ENCODE results near the gene ANKRD62.

Gene ANKRD62

DNA sequence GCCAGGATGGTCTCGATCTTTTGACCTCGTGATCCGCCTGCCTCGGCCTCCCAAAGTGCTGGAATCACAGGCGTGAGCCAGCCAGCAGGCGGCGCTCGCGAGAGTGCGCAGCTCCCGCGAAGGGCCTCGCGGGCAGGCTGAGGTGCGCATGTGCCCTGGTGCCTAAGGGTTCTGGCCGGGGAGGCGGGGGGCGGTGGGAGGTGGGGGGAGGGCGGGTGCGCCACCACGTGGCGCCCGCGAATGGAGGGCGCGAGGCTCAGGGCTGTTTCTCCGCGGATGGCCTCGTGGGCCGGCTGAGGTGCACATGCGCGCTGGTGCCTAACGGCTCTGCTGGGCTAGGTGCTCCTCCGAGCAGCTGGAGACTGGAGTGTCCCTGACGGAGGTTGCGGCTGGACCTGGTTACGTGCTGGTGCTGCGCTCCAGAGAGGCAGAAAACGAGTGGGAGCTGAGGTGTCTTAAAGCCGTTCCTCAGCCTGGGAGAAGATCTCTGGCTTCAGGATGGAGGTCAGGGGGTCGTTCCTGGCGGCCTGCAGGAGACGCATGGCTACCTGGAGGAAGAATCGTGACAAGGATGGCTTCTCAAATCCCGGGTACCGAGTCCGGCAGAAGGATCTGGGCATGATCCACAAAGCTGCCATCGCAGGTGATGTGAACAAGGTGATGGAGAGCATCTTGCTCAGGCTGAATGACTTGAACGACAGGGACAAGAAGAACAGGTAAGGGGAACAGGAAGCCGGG lies at the start of gene ANKRD62:
Gene ANKRD62, plus strand, starts transcription at position 324 of the 738 bp plus-strand sequence. Its CDS starts 175 bp downstream, at position 499.
- DNase-seq, result no peak

DNA sequence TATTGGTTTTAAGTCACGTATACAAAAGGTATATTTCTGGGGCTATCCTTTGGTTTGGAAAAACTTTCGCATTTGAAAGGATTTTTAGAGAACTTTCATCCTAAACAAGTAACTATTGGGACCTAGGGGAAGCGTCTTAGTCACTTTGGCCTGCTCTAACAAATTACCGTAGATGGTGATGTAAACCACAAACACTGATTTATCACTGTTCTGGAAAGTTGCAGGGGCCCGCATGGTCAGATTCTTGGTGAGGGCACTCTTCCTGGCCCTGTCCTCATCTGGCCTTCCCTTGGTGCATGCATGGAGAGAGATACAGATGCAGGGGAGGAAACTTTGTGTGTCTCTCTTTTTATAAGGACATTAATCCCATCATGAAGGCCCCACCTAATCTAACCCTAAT lies 49.1 kb upstream of the ANKRD62 start:
- DNase-seq, result no peak

DNA sequence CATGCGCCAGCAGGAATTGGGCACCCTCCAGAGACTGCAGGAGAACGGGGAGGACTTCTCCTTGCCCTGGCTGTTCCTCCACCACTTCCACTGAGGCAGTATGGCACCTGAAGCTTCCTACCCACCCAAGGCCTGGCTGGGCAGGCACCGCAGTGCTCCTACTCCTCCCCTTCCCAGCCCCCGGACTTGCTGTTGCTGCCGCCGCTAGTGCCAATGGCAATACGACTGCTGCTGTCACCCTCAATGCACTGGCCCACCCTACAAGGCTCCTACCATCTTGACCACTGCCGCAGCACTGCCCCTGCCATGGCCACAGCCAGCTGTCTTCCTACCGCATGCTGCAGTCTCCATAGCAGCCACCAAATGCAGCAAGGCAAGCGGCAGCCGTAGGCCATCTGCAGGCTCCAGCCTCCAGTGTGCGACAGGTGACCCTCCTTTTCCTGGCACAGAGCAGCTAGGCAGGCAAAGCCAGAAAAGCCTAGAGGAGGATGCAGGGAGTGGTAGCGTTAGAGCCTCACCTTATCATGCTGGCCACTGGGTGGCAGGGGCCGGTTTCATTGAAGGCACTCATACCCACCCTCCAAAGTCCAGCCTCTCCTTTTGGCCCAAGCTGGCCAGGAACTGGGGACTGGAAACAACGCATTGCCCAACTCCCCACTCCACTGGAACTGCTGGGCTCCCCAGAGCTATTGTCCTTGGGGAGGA lies 47.4 kb upstream of the ANKRD62 start:
- DNase-seq, result no peak

DNA sequence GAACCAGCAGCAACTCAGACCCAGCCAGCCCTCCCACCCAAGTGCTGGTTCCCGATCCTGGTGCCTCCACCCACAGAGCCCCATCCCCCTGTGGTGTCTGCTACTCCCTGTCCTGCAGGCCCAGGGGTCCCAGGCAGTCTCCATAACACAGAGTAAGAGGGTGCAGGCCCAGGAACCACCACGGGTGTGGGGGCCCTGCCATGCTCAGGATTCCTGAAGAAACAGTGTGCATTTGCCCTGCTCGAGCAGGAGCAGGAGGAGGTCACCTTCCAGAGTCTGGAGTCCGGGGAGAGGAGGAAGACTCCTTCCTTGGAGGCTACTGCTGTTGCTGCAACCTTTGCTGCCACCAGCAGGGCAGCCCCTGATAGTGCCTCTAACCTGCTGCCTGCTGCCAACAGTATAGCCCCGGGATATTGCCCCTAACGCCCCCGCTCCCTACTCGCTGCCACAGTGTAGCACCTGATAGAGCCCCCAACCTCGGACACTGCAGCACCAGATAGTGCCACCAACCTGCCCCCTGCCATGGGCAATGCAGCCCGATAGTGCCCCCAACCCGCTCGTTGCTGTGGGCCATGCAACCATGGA lies 46.8 kb upstream of the ANKRD62 start:
- no peak for DNase-seq

DNA sequence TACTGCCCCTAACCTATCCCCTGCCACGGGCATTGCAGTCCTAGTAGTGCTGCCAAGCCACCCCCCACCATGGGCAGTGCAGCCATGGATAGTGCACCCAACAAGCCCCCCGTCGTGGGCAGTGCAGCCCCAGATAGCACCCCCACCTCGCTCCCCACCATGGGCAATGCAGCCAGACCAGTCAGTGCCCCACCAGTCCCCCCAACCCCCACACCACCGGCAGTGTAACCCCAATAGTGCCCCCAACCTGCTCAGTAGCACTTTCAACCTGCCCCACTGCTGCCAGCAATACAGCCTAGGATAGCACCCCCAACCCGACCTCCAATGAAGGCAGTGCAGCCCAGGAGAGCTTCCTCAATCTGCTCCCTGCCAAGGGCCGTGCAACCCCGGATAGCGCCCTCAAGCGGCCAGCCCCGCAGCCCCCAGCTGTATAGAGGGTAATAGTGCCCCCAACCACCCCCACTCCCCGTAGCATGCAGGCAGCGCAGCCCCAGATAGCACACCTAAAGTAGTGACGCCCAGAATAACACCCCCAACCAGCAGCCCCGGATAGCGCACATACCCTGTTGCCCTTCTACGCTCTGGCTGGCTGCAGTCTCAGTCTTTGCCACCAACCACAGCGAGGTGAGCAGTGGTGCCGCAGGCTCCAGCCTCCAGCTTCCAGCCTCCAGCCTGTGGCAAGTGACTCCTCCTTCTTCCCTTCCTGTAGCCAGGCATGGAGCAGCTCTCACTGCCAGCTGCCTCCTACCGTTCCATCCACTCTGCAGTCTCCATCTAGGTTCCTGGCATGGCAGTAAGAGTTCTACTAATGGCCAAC lies 45.4 kb upstream of the ANKRD62 start:
- no peak for DNase-seq

DNA sequence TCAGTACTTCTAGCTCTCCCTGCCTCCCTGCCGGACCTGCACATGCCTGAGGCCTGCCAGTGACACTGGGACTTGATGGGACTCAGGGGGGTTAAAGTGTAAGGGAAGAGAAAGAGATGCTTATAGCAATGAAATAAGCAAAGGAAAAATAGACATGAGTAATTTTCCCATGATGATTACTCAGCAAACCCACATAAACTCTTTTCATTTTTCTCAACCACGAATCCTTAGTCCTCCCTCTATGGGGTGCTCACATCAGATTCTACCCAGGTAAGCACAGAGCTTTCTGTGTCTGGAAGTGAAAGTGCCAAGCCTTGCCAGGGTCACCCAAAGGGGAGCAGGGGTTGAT lies 44.8 kb upstream of the ANKRD62 start:
- DNase-seq, result no peak

DNA sequence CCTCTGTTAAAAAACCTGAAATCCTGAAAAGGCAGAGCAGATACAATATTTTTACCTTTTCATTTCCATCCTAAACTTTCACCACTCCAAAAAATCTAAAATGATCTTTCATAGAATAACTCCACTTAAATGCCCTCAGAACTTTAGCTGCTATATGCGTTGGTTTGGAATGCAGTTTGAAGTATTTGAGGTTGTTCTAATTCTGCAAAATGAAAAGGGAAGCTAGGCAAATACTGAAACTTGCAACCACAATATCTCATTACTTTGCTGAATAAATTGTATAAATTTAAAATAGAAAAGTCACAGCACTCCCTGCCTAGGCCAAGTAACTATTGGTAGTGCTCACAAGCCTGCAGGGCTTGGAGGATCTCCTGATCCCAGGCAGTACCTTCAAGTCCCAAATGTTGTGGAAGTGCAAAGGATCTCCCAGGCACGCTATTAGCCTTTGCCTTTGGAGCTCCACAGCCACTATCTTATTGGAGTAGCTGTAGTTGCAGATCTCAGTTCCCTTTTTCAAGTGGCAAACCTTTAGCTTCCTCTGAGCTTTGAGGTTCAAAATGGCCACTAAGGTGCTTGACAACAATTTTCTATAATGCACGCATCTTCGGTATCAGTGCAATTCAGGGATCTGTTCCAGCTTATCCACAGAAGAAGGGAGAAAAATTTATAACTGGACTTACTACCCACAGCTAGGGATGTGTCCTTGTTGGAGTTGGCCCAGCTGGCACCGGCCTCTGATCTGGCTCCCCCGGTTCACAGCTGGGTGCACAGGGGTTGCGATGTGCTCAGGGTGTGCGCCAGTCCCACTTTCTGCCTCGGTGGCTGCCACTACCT lies 43.4 kb upstream of the ANKRD62 start:
- DNase-seq, result no peak

DNA sequence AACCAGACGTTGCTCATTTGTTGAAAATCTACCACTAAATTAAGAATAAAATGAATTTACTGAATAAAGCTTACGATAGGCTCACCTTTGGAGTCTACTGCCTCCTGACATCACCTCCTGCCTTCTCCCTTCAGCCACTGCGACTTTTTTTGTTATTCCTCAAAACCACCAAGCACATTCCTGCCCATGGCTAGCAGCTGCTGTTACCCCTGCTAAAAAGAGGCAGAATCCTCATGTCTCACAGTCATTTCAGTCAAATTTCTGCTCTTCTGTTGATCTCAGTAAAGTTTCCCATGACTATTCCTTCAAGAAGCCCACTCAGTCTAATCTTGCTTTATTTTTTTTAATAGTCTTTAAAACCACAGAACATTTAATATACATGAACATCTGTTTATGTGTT lies 40.8 kb upstream of the ANKRD62 start:
- DNase-seq, result no peak

DNA sequence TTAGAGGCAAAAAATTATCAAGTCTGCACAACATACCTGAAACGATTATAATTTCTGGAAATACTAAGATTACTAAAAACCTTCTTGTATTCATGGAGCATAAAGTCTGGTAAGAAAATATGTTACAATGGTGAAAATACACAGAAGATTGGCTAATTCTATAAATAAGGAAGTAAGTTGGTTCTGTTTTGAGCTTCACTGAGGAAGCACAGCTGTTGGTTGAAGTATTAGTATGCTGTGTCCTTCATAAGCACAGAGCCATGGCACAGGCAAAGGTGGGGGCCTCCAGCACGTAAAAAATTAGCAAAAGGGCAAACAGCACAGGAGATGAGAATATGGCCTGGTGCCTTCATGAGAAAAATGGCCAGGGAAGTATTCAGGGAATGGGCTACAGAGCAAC lies 40.4 kb upstream of the ANKRD62 start:
- no peak for DNase-seq

DNA sequence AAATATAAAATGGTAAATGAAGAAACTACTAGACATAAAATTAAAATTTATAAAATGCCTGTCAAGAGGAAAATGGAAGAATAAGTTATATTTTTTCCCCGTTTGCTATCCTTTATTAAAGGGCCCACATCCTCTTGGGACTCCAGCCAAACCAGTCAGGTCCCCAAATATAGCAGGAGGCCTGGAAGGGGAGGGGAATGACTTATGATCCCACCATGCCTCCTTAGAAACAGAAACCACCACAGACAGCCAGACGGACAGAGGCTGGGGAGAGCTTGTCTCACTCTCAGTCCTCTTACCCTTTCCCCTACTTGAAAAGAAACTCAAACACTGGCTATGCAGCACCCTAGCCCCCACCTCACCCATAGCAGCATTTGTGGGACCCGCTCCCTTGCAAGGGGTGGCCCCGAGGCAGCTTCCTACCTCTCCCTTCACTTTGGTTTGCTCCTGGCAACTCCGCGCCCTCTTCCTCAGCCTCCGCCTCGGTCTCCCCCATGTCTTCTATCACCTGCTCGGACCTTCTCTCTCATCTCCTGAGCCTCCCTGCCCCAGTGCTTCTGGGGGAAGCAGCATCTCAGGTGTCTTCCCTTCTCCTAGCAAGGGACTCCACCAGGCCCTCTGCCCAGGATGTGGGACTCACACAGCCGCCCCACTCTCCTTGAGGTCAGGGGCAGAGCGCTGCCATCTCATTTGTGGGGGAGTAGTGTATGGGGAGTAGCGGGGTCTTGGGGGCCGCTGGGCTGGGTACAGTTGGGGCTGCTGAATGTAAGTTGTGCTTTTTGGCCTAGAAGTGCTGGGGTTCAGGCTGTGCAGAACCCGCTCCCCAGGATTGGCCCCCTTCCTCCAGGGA lies 37.4 kb upstream of the ANKRD62 start:
- no peak for DNase-seq

DNA sequence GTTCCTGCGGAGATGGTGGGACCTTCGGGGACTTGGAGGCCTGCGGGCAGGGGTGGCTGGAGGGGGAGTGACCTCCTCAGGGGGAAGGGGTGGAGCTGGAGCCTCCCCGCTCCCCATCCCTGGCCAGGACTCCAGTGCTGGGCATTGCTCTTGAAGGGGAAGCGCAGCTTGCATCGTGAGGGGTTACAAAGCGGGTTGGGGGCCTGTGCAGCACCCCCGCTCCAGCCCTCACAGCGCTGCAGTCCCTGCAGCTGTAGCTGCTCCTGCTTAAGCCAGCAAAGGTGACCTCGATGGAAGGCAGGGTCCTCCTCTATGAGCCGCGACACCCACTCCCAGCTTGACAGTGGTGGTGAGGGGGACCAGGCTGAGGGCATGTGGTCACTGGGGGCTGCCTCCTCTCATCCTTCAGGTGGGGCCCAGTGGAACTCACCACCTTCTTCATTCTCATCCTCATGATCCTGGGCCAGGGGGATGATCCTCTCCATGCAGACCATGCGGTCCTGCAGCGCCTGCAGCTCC lies 36.7 kb upstream of the ANKRD62 start:
- DNase-seq, result no peak

DNA sequence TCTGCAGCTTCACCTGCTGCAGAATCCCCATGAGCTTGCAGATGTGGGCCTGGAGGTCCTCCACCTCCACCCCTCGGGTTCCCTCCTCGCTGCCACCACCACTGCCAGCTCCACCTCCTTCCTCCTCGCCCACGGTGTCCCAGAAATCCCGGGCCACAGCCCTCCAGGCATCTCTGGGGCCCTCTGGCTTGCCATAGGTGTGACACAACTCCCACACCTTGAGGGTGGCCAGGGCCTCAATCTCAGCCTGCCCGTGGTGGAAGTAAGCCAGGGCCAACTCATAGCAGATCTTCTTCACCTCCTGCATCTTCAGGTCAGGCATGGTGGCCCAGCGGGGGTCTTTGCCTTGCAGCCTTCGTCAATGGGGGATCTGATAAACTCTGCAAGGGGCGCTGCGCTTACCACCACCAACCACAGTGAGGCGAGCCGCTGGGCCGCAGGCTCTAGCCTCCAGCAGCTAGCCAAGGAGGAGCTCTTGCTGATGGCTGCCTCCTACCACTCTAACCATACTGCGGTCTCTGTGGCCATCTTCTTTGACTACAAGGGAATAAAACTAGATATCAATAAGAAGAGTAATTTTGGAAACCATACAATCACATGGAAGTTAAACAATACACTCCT lies 36.1 kb upstream of the ANKRD62 start:
- DNase-seq, result no peak

DNA sequence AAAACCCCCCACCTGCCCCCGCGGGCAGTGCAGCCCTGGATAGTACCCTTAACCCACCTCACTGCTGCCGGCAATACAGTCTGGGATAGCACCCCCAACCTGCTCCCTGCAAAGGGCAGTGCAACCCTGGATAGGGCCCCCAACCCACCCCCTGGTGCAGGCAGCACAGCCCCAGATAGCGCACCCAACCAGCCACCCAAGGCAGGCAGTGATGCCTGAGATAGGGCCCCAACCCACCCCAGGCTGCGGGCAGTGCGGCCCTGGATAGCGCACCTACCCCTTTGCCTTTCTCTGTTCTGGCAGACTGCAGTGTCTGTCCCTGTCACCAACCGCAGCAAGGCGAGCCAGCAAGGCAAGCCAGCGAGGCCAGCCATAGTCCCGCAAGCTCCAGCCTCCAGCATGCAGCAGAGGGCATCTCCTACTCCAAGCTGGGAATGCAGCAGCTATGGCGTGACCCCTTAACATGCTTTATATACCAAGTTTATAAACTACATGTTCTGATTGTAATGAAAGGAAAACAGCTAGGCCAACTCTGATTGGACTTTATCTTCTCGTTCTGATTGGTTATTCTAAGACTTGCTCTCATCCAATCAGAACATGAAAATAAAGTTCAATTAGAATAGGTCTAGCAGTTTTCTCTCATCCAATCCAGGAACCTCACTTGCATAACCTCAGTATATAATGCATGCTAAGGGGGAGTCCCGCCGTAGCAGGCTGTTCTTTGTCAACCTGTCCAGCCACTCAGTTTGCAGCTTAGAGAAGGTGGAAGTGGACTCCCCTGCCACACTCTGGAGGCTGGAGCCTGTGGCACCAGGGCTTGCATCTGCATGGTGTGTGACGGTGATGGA lies 34.1 kb upstream of the ANKRD62 start:
- DNase-seq, result no peak

DNA sequence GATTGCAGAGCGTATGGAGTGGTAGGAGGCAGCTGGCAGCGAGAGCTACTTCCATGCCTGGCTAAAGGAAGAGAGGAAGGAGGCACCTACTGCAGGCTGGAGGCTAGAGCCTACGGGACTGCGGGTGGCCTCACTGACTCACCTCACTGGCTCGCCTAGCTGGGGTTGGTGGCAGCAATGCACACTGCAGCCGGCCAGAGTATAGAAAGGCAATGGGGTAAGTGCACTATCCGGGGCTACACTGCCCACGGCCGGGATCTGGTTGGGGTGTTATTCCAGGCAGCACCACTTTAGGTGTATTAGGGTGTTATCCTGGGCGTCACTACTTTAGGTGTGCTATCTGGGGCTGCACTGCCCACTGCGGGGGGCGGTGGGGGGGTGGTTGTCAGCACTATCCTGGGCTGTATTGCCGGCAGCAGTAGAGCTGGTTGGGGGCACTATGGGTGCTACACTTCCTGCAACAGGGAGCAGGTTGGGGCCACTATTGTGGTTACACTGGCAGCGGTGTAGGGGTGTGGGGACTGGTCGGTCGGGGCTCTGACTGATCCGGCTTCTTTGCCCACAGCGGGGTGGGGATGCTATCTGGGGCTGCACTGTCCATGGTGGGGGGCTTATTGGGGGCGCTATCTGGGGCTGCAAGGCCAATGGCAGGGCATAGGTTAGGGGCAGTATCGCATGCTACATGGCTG lies 33.3 kb upstream of the ANKRD62 start:
- no peak for DNase-seq

DNA sequence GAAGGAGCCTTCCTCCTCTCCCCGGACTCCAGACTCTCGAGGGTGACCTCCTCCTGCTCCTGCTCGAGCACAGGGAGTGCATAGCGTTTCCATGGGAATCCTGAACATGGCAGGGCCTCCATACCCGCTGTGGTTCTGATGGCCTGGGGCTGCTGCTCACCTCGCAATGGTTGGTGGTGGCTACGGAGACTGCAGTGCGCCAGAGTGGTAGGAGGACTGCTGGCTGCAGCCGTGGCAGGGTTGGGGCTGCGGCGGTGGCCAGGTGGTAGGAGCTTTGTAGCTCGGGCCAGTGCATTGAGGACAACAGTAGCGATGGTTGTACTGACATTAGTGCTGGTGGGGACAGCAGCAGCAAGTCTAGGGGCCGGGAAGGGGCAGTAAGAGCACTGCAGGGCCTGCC lies 32.0 kb upstream of the ANKRD62 start:
- DNase-seq, result no peak

DNA sequence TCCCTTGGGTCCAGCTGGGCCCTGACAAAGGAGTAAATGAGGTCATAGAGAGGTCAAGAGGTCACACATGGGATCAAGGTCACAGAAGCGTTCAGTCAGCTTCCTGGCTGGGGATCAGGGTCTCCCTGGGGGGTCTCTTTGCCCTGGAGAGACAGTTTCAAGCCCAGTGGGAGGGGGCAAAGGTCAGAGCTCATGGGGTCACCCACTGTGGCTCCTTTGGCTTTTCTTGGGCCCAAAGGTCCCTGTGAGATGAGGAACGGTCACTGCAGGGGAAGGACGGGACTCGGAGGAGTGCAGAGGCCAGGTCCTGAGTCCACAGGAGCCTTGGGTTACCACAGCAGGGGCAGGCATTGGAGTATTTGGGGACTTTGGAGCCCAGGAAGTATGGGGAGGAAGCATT lies 30.7 kb upstream of the ANKRD62 start:
- no peak for DNase-seq

DNA sequence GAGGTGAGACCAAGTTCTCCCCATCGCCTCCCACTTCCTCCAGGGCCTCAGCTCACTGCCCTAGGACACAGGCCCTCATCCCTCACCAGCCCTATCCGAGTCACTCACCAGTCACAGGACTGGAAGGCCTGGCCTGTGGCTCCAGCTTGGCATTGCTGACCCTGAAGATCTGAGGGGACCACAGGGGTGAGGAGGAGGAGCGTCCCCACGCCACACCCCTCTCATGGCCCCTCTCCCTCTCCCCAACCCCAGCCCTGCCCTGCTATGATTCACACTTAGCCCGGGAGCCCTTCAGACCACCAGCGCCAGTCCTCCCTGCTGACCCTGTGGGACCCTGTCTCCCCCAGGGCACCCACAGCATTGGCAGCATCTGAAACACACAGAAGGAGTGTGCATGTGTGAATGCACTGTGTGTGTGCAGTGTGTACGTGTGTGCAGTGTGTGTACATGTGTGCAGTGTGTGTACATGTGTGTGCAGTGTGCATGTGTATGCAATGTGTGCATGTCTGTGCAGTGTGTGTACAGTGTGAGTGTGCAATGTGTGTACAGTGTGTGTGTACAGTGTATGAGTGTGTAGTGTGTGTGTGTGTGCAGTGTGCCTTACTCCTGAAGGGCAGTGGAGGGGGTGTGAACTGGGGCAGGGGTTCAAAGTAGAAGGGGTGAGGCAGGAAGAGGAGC lies 29.4 kb upstream of the ANKRD62 start:
- DNase-seq, result no peak

DNA sequence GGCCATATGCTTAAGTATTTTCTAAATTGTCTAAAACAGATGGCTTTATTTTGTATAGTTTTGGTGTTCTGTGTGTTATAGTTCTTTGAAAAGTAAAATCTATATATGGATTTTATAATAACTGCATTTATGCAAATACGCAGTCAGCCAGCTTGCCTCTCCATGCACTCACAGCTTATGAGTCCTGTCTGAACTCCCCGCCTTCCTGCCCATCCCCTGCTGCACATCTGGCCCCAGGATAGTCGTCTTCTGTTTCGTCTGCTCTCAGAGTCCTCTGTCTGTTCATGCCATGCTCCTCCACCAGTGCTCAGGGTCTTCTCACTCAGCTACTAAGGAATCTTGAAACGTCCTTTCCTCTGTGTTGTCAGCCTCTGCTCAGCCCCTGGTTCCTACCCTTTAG lies 28.2 kb upstream of the ANKRD62 start:
- no peak for DNase-seq
